HG02623 (cell line): ENCODE measurements around the gene B4GALT2.

Experiments used
- ATAC-seq: cut with Tn5 transposase; IDR thresholded peaks from one replicate; pipeline ENCODE4 v1.9.1; 2021; ENCODE audit warnings: moderate library complexity; ENCODE audit not compliant: unreplicated experiment

B4GALT2 gene

GRCh38 chr1:44025816-44026215, 46.8 kb downstream of the B4GALT2 start:
- ATAC-seq, result no peak

GRCh38 chr1:44027320-44027719, 48.3 kb downstream of the B4GALT2 start:
- ATAC-seq, result no peak

GRCh38 chr1:44029260-44029910, 50.4 kb downstream of the B4GALT2 start:
- ATAC-seq, result peak; percentile 14

- ATAC-seq, result peak; percentile 75
Observed at GRCh38 chr1:44029911-44030604, 51.0 kb downstream of the B4GALT2 start.

GRCh38 chr1:44030605-44031251, 51.7 kb downstream of the B4GALT2 start:
- ATAC-seq, result peak; percentile 24

GRCh38 chr1:44031252-44032169, 52.5 kb downstream of the B4GALT2 start, which contains the start of gene SLC6A9:
TSS of gene SLC6A9 (minus strand) at chr1:44031462. CDS start at chr1:44024277, 7,185 bp downstream.
- no peak for ATAC-seq

GRCh38 chr1:44032170-44032790, 53.3 kb downstream of the B4GALT2 start:
- ATAC-seq, result no peak

- no peak for ATAC-seq
Observed at GRCh38 chr1:44033041-44033575, 54.1 kb downstream of the B4GALT2 start.

GRCh38 chr1:44033756-44034155, 54.7 kb downstream of the B4GALT2 start:
- ATAC-seq, result no peak

- no peak for ATAC-seq
Observed at GRCh38 chr1:44034423-44034822, 55.4 kb downstream of the B4GALT2 start.

GRCh38 chr1:44034976-44035716, 56.1 kb downstream of the B4GALT2 start:
- ATAC-seq, result no peak

GRCh38 chr1:44035726-44036408, 56.9 kb downstream of the B4GALT2 start:
- no peak for ATAC-seq

GRCh38 chr1:44036409-44037139, 57.6 kb downstream of the B4GALT2 start:
- ATAC-seq, result no peak

GRCh38 chr1:44037154-44037553, 58.1 kb downstream of the B4GALT2 start:
- ATAC-seq, result no peak

GRCh38 chr1:44038876-44039657, 60.1 kb downstream of the B4GALT2 start:
- no peak for ATAC-seq

- no peak for ATAC-seq
Observed at GRCh38 chr1:44040418-44040817, 61.4 kb downstream of the B4GALT2 start.
